K562 (cell line): ENCODE results near the gene FBXO27.

Experiments used
- CEBPB ChIP-seq: fragments of 450-650 bp; IDR thresholded peaks from 2 replicates; pipeline ENCODE4 v1.6.1; 2016; ENCODE audit warnings: missing genetic modification characterization, missing compliant biosample characterization
- GATA2 ChIP-seq: sonication (generic); formaldehyde crosslinking; IDR thresholded peaks from 2 replicates; pipeline ENCODE4 v1.4.0; 2020; ENCODE audit warnings: mild to moderate bottlenecking, missing genetic modification reagents
- ZNF274 ChIP-seq: IDR thresholded peaks from 2 replicates; pipeline ENCODE4 v1.6.1; 2011; ENCODE audit warnings: low read depth, mild to moderate bottlenecking, low read length, moderate library complexity, borderline replicate concordance
- ZNF644 ChIP-seq: fragments of 200-800 bp; sonication (Bioruptor generic); IDR thresholded peaks from 2 replicates; pipeline ENCODE4 v1.6.1; 2016; ENCODE audit warnings: low read depth, missing genetic modification characterization, missing compliant biosample characterization
- TF ChIP-seq, protein P1 (sequence below): fragments of 150-350 bp; IDR thresholded peaks from 2 replicates; pipeline ENCODE4 v1.6.1; 2014; ENCODE audit warnings: low read depth, mild to moderate bottlenecking, low read length, borderline replicate concordance
- TF ChIP-seq, protein P2 (sequence below): sonication (generic); formaldehyde crosslinking; IDR thresholded peaks from 2 replicates; pipeline ENCODE4 v1.8.1; 2023; ENCODE audit warnings: mild to moderate bottlenecking, missing genetic modification reagents, moderate library complexity
- TF ChIP-seq, protein P3 (sequence below), 3 experiments: IDR thresholded peaks in 2 of 3; conservative IDR thresholded peaks in 1 of 3; 2 replicates each; pipeline ENCODE4 v1.5.1; 2011 to 2012; ENCODE audit warnings: low read length in 3 of 3, mild to moderate bottlenecking in 3 of 3, control low read depth in 2 of 3, improper control_type of control experiment in 1 of 3, inconsistent platforms in 1 of 3, low read depth in 1 of 3, mixed read lengths in 1 of 3, moderate library complexity in 1 of 3; ENCODE audit not compliant: insufficient read depth in 2 of 3
- TF ChIP-seq, protein P4 (sequence below): fragments of 250-450 bp; sonication (Bioruptor Pico); IDR thresholded peaks from 2 replicates; pipeline ENCODE4 v1.8.0; 2021; ENCODE audit warnings: mild to moderate bottlenecking, moderate library complexity
- TF ChIP-seq, protein P5 (sequence below), 2 experiments: fragments of 450-650 bp; formaldehyde crosslinking in 1 of 2; IDR thresholded peaks; 2 replicates each; pipeline versions ENCODE4 v1.4.0 to v1.6.1; 2014 to 2020; ENCODE audit warnings: mild to moderate bottlenecking in 2 of 2, borderline replicate concordance in 1 of 2, low read depth in 1 of 2

DNA sequence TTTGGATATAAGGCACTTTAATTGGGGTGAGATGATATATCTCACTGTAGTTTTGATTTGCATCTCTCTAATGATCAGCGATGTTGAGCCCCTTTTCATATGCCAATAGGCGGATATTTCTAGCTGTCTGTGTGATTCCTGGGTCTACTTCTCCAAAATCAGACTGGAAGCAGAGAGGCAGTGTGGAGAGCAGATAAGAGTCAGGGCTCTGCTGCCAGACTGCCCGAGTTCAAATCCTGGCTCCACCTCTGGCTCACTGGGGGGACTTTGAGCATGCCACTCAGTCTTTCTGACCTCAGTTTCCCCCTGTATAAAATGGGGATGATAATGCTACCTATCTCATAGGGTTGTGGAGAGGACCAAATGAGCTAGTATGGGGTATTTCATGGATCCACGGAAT, 27.8 kb upstream of the FBXO27 start:
- TF ChIP-seq, protein P1, sequence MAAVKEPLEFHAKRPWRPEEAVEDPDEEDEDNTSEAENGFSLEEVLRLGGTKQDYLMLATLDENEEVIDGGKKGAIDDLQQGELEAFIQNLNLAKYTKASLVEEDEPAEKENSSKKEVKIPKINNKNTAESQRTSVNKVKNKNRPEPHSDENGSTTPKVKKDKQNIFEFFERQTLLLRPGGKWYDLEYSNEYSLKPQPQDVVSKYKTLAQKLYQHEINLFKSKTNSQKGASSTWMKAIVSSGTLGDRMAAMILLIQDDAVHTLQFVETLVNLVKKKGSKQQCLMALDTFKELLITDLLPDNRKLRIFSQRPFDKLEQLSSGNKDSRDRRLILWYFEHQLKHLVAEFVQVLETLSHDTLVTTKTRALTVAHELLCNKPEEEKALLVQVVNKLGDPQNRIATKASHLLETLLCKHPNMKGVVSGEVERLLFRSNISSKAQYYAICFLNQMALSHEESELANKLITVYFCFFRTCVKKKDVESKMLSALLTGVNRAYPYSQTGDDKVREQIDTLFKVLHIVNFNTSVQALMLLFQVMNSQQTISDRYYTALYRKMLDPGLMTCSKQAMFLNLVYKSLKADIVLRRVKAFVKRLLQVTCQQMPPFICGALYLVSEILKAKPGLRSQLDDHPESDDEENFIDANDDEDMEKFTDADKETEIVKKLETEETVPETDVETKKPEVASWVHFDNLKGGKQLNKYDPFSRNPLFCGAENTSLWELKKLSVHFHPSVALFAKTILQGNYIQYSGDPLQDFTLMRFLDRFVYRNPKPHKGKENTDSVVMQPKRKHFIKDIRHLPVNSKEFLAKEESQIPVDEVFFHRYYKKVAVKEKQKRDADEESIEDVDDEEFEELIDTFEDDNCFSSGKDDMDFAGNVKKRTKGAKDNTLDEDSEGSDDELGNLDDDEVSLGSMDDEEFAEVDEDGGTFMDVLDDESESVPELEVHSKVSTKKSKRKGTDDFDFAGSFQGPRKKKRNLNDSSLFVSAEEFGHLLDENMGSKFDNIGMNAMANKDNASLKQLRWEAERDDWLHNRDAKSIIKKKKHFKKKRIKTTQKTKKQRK, result no peak
- TF ChIP-seq, protein P2, sequence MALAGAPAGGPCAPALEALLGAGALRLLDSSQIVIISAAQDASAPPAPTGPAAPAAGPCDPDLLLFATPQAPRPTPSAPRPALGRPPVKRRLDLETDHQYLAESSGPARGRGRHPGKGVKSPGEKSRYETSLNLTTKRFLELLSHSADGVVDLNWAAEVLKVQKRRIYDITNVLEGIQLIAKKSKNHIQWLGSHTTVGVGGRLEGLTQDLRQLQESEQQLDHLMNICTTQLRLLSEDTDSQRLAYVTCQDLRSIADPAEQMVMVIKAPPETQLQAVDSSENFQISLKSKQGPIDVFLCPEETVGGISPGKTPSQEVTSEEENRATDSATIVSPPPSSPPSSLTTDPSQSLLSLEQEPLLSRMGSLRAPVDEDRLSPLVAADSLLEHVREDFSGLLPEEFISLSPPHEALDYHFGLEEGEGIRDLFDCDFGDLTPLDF (CRISPR knock-in tag), result no peak
- TF ChIP-seq GATA2 (CRISPR knock-in tag) (no peak), CEBPB (tag) (no peak), ZNF644 (no peak), ZNF274 (no peak)
- TF ChIP-seq, protein P3, sequence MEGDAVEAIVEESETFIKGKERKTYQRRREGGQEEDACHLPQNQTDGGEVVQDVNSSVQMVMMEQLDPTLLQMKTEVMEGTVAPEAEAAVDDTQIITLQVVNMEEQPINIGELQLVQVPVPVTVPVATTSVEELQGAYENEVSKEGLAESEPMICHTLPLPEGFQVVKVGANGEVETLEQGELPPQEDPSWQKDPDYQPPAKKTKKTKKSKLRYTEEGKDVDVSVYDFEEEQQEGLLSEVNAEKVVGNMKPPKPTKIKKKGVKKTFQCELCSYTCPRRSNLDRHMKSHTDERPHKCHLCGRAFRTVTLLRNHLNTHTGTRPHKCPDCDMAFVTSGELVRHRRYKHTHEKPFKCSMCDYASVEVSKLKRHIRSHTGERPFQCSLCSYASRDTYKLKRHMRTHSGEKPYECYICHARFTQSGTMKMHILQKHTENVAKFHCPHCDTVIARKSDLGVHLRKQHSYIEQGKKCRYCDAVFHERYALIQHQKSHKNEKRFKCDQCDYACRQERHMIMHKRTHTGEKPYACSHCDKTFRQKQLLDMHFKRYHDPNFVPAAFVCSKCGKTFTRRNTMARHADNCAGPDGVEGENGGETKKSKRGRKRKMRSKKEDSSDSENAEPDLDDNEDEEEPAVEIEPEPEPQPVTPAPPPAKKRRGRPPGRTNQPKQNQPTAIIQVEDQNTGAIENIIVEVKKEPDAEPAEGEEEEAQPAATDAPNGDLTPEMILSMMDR (IDR thresholded peaks at IDR 0.05 in 2 of 3, conservative IDR thresholded peaks at IDR 0.05 in 1 of 3; ENCODE audit: insufficient read depth in 2 of 3, low read depth in 1 of 3, low read length in 3 of 3), result no peak
- TF ChIP-seq, protein P4, sequence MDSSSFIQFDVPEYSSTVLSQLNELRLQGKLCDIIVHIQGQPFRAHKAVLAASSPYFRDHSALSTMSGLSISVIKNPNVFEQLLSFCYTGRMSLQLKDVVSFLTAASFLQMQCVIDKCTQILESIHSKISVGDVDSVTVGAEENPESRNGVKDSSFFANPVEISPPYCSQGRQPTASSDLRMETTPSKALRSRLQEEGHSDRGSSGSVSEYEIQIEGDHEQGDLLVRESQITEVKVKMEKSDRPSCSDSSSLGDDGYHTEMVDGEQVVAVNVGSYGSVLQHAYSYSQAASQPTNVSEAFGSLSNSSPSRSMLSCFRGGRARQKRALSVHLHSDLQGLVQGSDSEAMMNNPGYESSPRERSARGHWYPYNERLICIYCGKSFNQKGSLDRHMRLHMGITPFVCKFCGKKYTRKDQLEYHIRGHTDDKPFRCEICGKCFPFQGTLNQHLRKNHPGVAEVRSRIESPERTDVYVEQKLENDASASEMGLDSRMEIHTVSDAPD (CRISPR knock-in tag), result no peak
- TF ChIP-seq, protein P5, sequence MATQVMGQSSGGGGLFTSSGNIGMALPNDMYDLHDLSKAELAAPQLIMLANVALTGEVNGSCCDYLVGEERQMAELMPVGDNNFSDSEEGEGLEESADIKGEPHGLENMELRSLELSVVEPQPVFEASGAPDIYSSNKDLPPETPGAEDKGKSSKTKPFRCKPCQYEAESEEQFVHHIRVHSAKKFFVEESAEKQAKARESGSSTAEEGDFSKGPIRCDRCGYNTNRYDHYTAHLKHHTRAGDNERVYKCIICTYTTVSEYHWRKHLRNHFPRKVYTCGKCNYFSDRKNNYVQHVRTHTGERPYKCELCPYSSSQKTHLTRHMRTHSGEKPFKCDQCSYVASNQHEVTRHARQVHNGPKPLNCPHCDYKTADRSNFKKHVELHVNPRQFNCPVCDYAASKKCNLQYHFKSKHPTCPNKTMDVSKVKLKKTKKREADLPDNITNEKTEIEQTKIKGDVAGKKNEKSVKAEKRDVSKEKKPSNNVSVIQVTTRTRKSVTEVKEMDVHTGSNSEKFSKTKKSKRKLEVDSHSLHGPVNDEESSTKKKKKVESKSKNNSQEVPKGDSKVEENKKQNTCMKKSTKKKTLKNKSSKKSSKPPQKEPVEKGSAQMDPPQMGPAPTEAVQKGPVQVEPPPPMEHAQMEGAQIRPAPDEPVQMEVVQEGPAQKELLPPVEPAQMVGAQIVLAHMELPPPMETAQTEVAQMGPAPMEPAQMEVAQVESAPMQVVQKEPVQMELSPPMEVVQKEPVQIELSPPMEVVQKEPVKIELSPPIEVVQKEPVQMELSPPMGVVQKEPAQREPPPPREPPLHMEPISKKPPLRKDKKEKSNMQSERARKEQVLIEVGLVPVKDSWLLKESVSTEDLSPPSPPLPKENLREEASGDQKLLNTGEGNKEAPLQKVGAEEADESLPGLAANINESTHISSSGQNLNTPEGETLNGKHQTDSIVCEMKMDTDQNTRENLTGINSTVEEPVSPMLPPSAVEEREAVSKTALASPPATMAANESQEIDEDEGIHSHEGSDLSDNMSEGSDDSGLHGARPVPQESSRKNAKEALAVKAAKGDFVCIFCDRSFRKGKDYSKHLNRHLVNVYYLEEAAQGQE (IDR thresholded peaks at IDR 0.05; ENCODE audit: borderline replicate concordance), result no peak
- TF ChIP-seq, protein P5 (CRISPR knock-in tag; IDR thresholded peaks at IDR 0.05; ENCODE audit: low read depth), result no peak
